Fibroblast of mammary gland (primary cell): ENCODE results near the gene BAZ2B.

Experiments used
- DNase-seq: peaks from one replicate; pipeline ENCODE4 v3.0.0-alpha.2; 2010; ENCODE audit warnings: low read depth
- H3K4me3 ChIP-seq: 2 replicates; pipeline ENCODE4 v1.5.1; 2011; ENCODE audit warnings: low read depth, mild to moderate bottlenecking, low read length, moderate library complexity; ENCODE audit not compliant: control insufficient read depth
- CTCF ChIP-seq: conservative IDR thresholded peaks from 2 replicates; pipeline ENCODE4 v1.5.1; 2011; ENCODE audit warnings: low read depth, low read length, inconsistent platforms; ENCODE audit not compliant: control insufficient read depth, insufficient read depth

BAZ2B gene

GRCh38 chr2:159462201-159462785 lies 154.1 kb downstream of the BAZ2B start:
- no peak for TF ChIP-seq CTCF
- DNase-seq = no peak
- no peak overlapping the region for H3K4me3 ChIP-seq

GRCh38 chr2:159461076-159461475 lies 155.3 kb downstream of the BAZ2B start:
- TF ChIP-seq CTCF = no peak
- no peak for DNase-seq
- no peak overlapping the region for H3K4me3 ChIP-seq

DNA sequence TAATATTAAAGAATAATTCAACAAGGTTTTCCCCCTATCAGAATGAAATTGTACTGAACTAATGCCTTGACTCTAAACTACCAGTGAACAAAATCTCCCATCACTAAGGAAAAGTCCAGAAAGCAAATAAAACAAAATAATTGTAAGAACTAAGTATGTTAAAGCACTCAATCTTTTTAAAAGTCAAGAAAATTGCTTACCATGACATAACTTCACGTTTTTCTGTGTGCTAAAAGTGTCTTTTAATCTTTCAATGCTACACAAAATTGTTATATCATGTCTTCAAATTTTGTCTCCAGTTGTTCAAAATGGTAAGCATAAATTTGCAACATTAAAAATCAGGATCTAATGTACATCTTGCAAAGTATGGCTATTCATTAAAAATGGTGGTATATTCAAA lies 156.1 kb downstream of the BAZ2B start:
- DNase-seq = no peak
- H3K4me3 ChIP-seq = no peak overlapping the region
- no peak for TF ChIP-seq CTCF

DNA sequence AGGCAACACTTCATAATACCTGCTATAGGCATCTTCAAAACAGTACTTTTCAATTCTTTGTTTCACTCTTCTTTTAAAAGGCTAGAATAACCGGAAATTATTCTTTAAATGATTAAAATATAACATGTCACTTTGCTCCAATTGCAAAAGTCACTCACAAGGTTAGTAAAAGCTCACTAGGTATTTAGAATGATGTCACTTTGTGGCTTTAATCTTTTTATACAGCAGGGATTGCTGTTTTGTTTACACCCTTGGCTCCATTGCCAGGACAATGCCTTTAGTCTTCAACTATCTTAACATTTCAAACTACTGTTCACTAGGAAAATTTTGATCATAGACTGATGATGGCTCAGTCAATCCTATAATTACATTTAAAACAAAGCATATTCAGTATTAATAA lies 157.1 kb downstream of the BAZ2B start:
- no peak overlapping the region for H3K4me3 ChIP-seq
- DNase-seq = no peak
- no peak for TF ChIP-seq CTCF

DNA sequence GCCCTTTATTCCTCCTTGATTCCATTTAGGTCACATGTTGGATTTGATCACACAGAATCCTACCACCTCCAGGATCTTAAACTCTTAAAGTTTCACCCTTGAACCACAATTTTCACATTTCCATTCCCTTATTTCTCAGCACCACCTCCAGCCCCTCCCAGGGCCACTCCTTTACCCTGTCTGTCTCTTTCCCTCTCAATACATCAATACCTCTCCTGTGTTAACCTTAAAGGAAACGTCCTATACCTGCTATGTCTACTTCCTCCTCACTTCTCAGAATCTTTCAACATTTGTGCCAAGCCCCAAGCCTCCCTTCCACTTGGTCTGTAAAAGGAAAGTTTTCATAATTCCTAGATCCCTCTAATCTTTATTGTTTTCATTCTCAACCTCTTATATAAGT lies 158.8 kb downstream of the BAZ2B start:
- TF ChIP-seq CTCF = no peak
- no peak for DNase-seq
- no peak overlapping the region for H3K4me3 ChIP-seq

DNA sequence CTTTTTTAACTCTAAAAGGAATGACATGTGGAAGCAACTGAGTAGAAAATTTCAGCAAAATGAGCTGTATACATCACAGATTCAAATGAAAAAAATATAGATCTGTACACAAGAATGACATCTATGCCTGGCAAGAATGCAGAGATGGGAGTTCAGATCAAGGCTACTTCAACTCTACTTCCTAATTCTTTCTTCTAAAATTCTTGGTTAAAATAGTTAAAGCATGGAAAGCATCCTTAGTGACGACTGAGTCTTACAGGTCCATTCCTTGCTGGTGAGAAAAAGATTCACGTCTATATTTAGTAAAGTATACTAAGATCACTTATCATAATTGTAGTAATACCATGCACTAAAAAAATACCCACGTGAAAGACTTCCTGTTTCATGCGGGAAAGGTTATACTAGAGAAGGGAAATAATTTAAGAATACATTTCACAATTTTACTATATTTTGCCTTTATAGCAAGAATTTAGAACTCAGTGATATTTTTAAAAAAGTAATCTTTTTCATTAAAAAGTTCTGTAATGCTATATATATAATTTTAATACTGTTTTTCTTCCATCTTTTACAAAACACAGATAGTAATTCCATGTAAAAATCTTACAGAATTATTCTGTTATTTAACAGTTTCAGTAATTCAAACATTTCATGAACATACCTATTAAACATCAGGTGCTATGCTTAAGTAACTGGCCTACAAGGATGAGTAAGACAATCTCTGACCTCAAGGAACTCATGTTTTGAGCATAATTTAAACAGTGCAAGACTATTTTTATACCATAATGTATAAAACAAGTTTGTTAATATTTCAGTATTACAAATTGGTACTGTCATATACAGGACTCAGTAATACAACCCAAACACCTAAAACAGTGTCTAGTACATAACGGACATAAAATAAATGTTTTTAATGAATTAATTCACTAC lies 159.6 kb downstream of the BAZ2B start:
- no peak for TF ChIP-seq CTCF
- no peak overlapping the region for H3K4me3 ChIP-seq
- no peak for DNase-seq
